Neural cell (in vitro differentiated cells): ENCODE measurements around the gene CFAP210.

Source experiments
- CTCF ChIP-seq: fragments of 450-650 bp; IDR thresholded peaks from 2 replicates; pipeline ENCODE4 v1.5.1; 2014; ENCODE audit warnings: antibody characterized with exemption, mild to moderate bottlenecking, moderate library complexity; ENCODE audit not compliant: poor library complexity, severe bottlenecking
- EP300 ChIP-seq: fragments of 450-650 bp; conservative IDR thresholded peaks from 2 replicates; pipeline ENCODE4 v1.6.1; 2014; ENCODE audit warnings: antibody characterized with exemption, mild to moderate bottlenecking, moderate library complexity; ENCODE audit not compliant: poor library complexity, severe bottlenecking
- POLR2AphosphoS5 ChIP-seq: IDR thresholded peaks from 2 replicates; pipeline ENCODE4 v1.6.1; 2012
- TAF1 ChIP-seq: IDR thresholded peaks from 2 replicates; pipeline ENCODE4 v1.6.1; 2012; ENCODE audit warnings: low read depth

DNA sequence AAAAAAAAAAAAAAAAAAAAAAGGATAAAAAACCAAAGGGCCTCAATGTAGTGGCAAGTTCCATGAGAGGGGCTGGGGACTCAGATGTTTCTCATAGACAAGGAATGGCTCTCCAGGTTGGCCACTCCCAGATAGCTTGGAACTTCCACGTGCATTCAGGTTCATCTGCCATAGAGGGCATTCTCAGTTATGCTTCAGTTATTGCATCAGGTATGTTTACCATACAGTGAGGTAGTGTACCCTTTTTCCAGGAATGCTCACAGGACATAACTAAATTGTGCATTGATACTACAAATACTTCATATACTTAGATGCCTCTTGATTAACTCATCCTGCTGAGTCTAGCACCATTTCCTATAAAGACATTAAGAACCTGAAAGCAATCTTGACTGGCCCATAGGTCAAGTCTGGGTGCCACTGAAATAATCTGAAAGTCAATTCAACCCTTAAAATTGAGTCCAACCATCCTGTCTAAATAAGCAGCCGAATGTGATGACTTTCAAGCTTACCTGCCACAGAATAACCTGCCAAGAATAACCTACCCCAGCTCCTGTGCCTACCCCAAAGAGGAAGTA is 24.8 kb upstream of the CFAP210 start:
- TF ChIP-seq CTCF = no peak
- TF ChIP-seq POLR2AphosphoS5 = no peak
- no peak for TF ChIP-seq TAF1
- no peak for TF ChIP-seq EP300
